MM.1S (cell line): ENCODE data around the gene MST1R.

Source experiments
- DNase-seq: peaks from one replicate; pipeline ENCODE4 v3.0.0-alpha.2; 2015
- H2AFZ ChIP-seq: fragments of 300-600 bp; sonication (generic); 2 replicates; pipeline ENCODE4 v1.6.0; 2016; ENCODE audit warnings: antibody characterized with exemption, low read length
- H3F3A ChIP-seq: fragments of 300-600 bp; sonication (generic); 2 replicates; pipeline ENCODE4 v1.6.1; 2016; ENCODE audit warnings: mild to moderate bottlenecking, antibody characterized with exemption, low read length, moderate library complexity, mixed read lengths; ENCODE audit not compliant: insufficient read depth
- H3K27ac ChIP-seq: fragments of 300-600 bp; sonication (generic); 2 replicates; pipeline ENCODE4 v1.5.1; 2016; ENCODE audit warnings: mild to moderate bottlenecking, low read length
- H3K27me3 ChIP-seq: fragments of 300-600 bp; sonication (generic); replicated peaks from 2 replicates; pipeline ENCODE4 v1.6.0; 2016; ENCODE audit warnings: low read length; ENCODE audit not compliant: insufficient read depth
- H3K36me3 ChIP-seq: fragments of 300-600 bp; sonication (generic); replicated peaks from 2 replicates; pipeline ENCODE4 v1.6.1; 2016; ENCODE audit warnings: mild to moderate bottlenecking, low read length, mixed read lengths; ENCODE audit not compliant: insufficient read depth
- H3K4me1 ChIP-seq: fragments of 300-600 bp; sonication (generic); 2 replicates; pipeline ENCODE4 v1.6.1; 2016; ENCODE audit warnings: low read length, mixed read lengths
- H3K4me2 ChIP-seq: fragments of 300-600 bp; sonication (generic); 2 replicates; pipeline ENCODE4 v1.6.0; 2016; ENCODE audit warnings: low read depth, low read length
- H3K4me3 ChIP-seq: fragments of 300-600 bp; sonication (generic); 2 replicates; pipeline ENCODE4 v1.5.1; 2016; ENCODE audit warnings: low read length, mixed read lengths
- H3K79me2 ChIP-seq: fragments of 300-600 bp; sonication (generic); 2 replicates; pipeline ENCODE4 v1.6.1; 2016; ENCODE audit warnings: mixed run types, low read length, mixed read lengths
- H3K9ac ChIP-seq: fragments of 300-600 bp; sonication (generic); 2 replicates; pipeline ENCODE4 v1.6.1; 2016; ENCODE audit warnings: low read length, mixed read lengths
- H3K9me2 ChIP-seq: fragments of 300-600 bp; sonication (generic); replicated peaks from 2 replicates; pipeline ENCODE4 v1.6.1; 2016; ENCODE audit warnings: mild to moderate bottlenecking, low read length, mixed read lengths; ENCODE audit not compliant: insufficient read depth
- H3K9me3 ChIP-seq: fragments of 300-600 bp; sonication (generic); replicated peaks from 2 replicates; pipeline ENCODE4 v1.6.1; 2016; ENCODE audit warnings: mild to moderate bottlenecking, low read length, mixed read lengths; ENCODE audit not compliant: insufficient read depth
- H4K20me1 ChIP-seq: fragments of 300-600 bp; sonication (generic); 2 replicates; pipeline ENCODE4 v1.6.1; 2016; ENCODE audit warnings: mild to moderate bottlenecking, low read length, moderate library complexity, mixed read lengths; ENCODE audit not compliant: insufficient read depth
- EZH2 ChIP-seq: fragments of 300-600 bp; sonication (generic); optimal IDR thresholded peaks from 2 replicates; pipeline ENCODE3; 2017; ENCODE audit warnings: low read depth, mild to moderate bottlenecking, antibody characterized with exemption, low read length, mixed read lengths
- EZH2phosphoT487 ChIP-seq: fragments of 300-600 bp; sonication (generic); IDR thresholded peaks from 2 replicates; pipeline ENCODE4 v1.6.1; 2018; ENCODE audit warnings: antibody characterized with exemption, low read length
- TF ChIP-seq, protein P1 (sequence below): fragments of 300-600 bp; sonication (generic); IDR thresholded peaks from 2 replicates; pipeline ENCODE4 v1.5.1; 2016; ENCODE audit warnings: antibody characterized with exemption, low read length, mixed read lengths

Gene MST1R

DNA sequence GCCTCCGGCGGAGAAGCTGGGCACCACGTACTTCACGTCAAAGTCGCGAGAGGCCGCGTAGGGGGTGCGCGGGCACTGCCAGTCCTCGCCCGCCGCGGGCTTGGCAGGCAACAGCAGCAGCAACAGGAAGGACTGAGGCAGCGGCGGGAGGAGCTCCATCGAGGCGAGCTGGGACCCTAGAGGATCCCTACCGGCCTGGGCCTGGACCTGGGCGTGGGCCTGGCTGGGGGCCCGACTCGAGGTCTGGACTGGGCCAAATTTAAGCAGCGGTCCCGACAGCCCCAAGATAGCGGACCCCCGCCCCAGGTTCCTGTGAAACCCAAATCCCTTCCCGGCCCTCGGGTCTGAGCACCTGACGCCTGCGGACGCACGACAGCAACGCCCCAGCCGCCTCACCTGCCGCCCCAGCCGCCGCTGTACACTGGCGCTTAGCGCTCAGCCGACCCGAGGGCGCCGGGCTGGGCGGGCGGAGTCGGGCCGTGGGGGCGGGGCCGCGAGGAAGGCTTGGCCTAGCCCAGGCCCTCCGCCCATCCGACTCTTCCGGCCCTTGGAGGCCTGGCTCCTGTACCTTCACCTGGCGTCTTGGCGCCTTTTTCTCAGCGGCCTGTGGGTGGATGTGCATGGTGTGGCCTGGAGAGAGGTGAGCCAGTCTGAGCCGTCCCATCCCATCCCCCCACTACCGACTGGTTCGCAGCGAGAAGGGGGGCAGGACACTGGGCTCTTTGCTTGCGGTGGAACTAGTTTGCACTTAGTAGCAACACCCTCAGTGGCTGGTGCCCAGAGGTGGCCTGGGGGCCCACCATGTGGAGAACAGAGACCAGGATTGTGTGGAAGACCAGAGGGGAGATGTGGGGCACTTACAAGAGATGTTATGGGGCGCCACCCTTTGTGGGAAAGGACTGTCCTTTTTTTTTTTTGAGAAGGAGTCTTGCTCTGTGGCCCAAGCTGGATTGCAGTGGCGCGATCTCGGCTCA is at the start of gene MST1R:
TSS of gene MST1R (minus strand) at position 423 of the 974 bp plus-strand sequence. CDS start at position 159, 264 bp downstream.
- Histone ChIP-seq H3K79me2 (no peaks in the 10 kb centered on the region), H3K27me3 (no peaks in the 10 kb centered on the region), H3K9ac (no peak within 1 kb of the TSS), H3K9me2 (no peaks in the 10 kb centered on the region), H3F3A (no peaks in the 10 kb centered on the region), H4K20me1 (no peaks in the 10 kb centered on the region), H3K4me1 (peaks cover 26% of the 10 kb centered on the region), H3K4me2 (peak within 1 kb of the TSS; percentile 27; the same call in 1 of the 2 replicates), H2AFZ (no peak within 1 kb of the TSS), H3K27ac (no peak within 1 kb of the TSS), H3K9me3 (no peaks in the 10 kb centered on the region), H3K36me3 (no peaks in the 10 kb centered on the region), H3K4me3 (no peak within 1 kb of the TSS)
- peak; percentile 34 for DNase-seq
- TF ChIP-seq EZH2 (no peak), EZH2phosphoT487 (no peak)
- TF ChIP-seq, protein P1, sequence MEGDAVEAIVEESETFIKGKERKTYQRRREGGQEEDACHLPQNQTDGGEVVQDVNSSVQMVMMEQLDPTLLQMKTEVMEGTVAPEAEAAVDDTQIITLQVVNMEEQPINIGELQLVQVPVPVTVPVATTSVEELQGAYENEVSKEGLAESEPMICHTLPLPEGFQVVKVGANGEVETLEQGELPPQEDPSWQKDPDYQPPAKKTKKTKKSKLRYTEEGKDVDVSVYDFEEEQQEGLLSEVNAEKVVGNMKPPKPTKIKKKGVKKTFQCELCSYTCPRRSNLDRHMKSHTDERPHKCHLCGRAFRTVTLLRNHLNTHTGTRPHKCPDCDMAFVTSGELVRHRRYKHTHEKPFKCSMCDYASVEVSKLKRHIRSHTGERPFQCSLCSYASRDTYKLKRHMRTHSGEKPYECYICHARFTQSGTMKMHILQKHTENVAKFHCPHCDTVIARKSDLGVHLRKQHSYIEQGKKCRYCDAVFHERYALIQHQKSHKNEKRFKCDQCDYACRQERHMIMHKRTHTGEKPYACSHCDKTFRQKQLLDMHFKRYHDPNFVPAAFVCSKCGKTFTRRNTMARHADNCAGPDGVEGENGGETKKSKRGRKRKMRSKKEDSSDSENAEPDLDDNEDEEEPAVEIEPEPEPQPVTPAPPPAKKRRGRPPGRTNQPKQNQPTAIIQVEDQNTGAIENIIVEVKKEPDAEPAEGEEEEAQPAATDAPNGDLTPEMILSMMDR: no peak

GRCh38 chr3:49952924-49953323 is 49.3 kb upstream of the MST1R start:
- Histone ChIP-seq H3K79me2 (peaks cover 96% of the 10 kb centered on the region), H3K4me1 (peaks cover 6% of the 10 kb centered on the region), H3K9ac (no peak overlapping the region), H3K9me2 (no peaks in the 10 kb centered on the region), H3K4me3 (no peak overlapping the region), H3K4me2 (no peak overlapping the region), H3K27me3 (no peaks in the 10 kb centered on the region), H3K36me3 (no peaks in the 10 kb centered on the region), H2AFZ (no peak overlapping the region), H4K20me1 (0 out of 2 replicates have a peak, but pooled peaks cover 8% of the 10 kb centered on the region), H3K27ac (no peak overlapping the region), H3K9me3 (no peaks in the 10 kb centered on the region), H3F3A (no peaks in the 10 kb centered on the region)
- DNase-seq: no peak
- TF ChIP-seq EZH2phosphoT487: no peak
- TF ChIP-seq EZH2: no peak
- TF ChIP-seq, protein P1: no peak

GRCh38 chr3:49942651-49943050 is 39.0 kb upstream of the MST1R start:
- H3K9me2 ChIP-seq: no peaks in the 10 kb centered on the region
- no peak overlapping the region for H3K4me3 ChIP-seq
- no peak for TF ChIP-seq EZH2
- TF ChIP-seq, protein P1: no peak
- TF ChIP-seq EZH2phosphoT487: no peak
- H3K36me3 ChIP-seq: no peaks in the 10 kb centered on the region; the same call in 1 of the 2 replicates
- H4K20me1 ChIP-seq: peaks cover 12% of the 10 kb centered on the region; the same call in 1 of the 2 replicates
- H3K27ac ChIP-seq: no peak overlapping the region
- no peak for DNase-seq
- no peak overlapping the region for H3K9ac ChIP-seq
- H3K79me2 ChIP-seq: peaks cover 68% of the 10 kb centered on the region
- H3K9me3 ChIP-seq: no peaks in the 10 kb centered on the region
- H3F3A ChIP-seq: peaks cover 31% of the 10 kb centered on the region
- no peak overlapping the region for H3K4me2 ChIP-seq
- H3K4me1 ChIP-seq: peaks cover 13% of the 10 kb centered on the region
- no peak overlapping the region for H2AFZ ChIP-seq
- H3K27me3 ChIP-seq: no peaks in the 10 kb centered on the region
